ENCODE data around the gene GTF2E1. TPM values are rescaled to one million over a fixed set of nuclear protein-coding genes. Genes with fewer than 3 reads are reported as not detected.
"Not testable (repeated sequence)": the region's sequence is repeated elsewhere in the genome, so short reads cannot be mapped to it uniquely, and the experiment has no call there.

GTF2E1 gene
- total RNA-seq, 1 donor, result 13.0 TPM

GRCh38 chr3:120753810-120754209 is 11.3 kb downstream of the GTF2E1 start:
- no peak for DNase-seq (ENCODE audit: insufficient read length, low spot score, missing footprints)
- Histone ChIP-seq H2AFZ (ENCODE audit: low read length) (no peak overlapping the region), H3K79me2 (ENCODE audit: insufficient read depth, low read length) (peaks cover 52% of the 10 kb centered on the region), H3K4me1 (ENCODE audit: insufficient read depth, low read length) (peaks cover 7% of the 10 kb centered on the region), H3K4me2 (ENCODE audit: insufficient read depth, low read length) (peak overlapping the region; percentile 44), H3K36me3 (ENCODE audit: insufficient read depth, low read length) (no peaks in the 10 kb centered on the region), H4K20me1 (ENCODE audit: insufficient read depth, low read length) (no peaks in the 10 kb centered on the region), H3K27me3 (ENCODE audit: insufficient read depth, low read length) (no peaks in the 10 kb centered on the region), H3K27ac (ENCODE audit: low read depth, low read length) (peak overlapping the region; percentile 54), H3K4me3 (ENCODE audit: insufficient read depth, low read length) (no peak overlapping the region), H3K9me3 (ENCODE audit: low read depth, low read length) (no peaks in the 10 kb centered on the region)
- no peak for TF ChIP-seq CTCF (IDR thresholded peaks at IDR 0.05; ENCODE audit: extremely low read depth, low read depth, low read length)

- peak; percentile 9 for DNase-seq (ENCODE audit: insufficient read length, low spot score, missing footprints)
- Histone ChIP-seq H3K4me3 (ENCODE audit: insufficient read depth, low read length) (no peak overlapping the region), H3K27ac (ENCODE audit: low read depth, low read length) (no peak overlapping the region), H3K4me1 (ENCODE audit: insufficient read depth, low read length) (peaks cover 7% of the 10 kb centered on the region), H3K79me2 (ENCODE audit: insufficient read depth, low read length) (peaks cover 46% of the 10 kb centered on the region), H3K9me3 (ENCODE audit: low read depth, low read length) (no peaks in the 10 kb centered on the region), H3K27me3 (ENCODE audit: insufficient read depth, low read length) (no peaks in the 10 kb centered on the region), H3K36me3 (ENCODE audit: insufficient read depth, low read length) (no peaks in the 10 kb centered on the region), H3K4me2 (ENCODE audit: insufficient read depth, low read length) (no peak overlapping the region), H2AFZ (ENCODE audit: low read length) (no peak overlapping the region), H4K20me1 (ENCODE audit: insufficient read depth, low read length) (no peaks in the 10 kb centered on the region)
- no peak for TF ChIP-seq CTCF (IDR thresholded peaks at IDR 0.05; ENCODE audit: extremely low read depth, low read depth, low read length)
Measured at GRCh38 chr3:120756061-120756460, 13.5 kb downstream of the GTF2E1 start.

GRCh38 chr3:120758551-120758950 is 16.0 kb downstream of the GTF2E1 start:
- not testable (repeated sequence) for DNase-seq (ENCODE audit: insufficient read length, low spot score, missing footprints); H4K20me1 ChIP-seq (ENCODE audit: insufficient read depth, low read length); H3K4me2 ChIP-seq (ENCODE audit: insufficient read depth, low read length); H3K9me3 ChIP-seq (ENCODE audit: low read depth, low read length); H3K27me3 ChIP-seq (ENCODE audit: insufficient read depth, low read length); H2AFZ ChIP-seq (ENCODE audit: low read length); H3K4me3 ChIP-seq (ENCODE audit: insufficient read depth, low read length); H3K36me3 ChIP-seq (ENCODE audit: insufficient read depth, low read length); H3K27ac ChIP-seq (ENCODE audit: low read depth, low read length); H3K4me1 ChIP-seq (ENCODE audit: insufficient read depth, low read length)
- peaks cover 50% of the 10 kb centered on the region for H3K79me2 ChIP-seq (ENCODE audit: insufficient read depth, low read length)

- Histone ChIP-seq H3K9me3 (ENCODE audit: low read depth, low read length) (no peaks in the 10 kb centered on the region), H3K27ac (ENCODE audit: low read depth, low read length) (no peak overlapping the region), H3K79me2 (ENCODE audit: insufficient read depth, low read length) (peaks cover 57% of the 10 kb centered on the region), H3K4me1 (ENCODE audit: insufficient read depth, low read length) (peaks cover 10% of the 10 kb centered on the region), H3K27me3 (ENCODE audit: insufficient read depth, low read length) (no peaks in the 10 kb centered on the region), H4K20me1 (ENCODE audit: insufficient read depth, low read length) (no peaks in the 10 kb centered on the region), H3K4me2 (ENCODE audit: insufficient read depth, low read length) (no peak overlapping the region), H2AFZ (ENCODE audit: low read length) (no peak overlapping the region), H3K4me3 (ENCODE audit: insufficient read depth, low read length) (no peak overlapping the region), H3K36me3 (ENCODE audit: insufficient read depth, low read length) (no peaks in the 10 kb centered on the region)
- no peak for DNase-seq (ENCODE audit: insufficient read length, low spot score, missing footprints)
- no peak for TF ChIP-seq CTCF (IDR thresholded peaks at IDR 0.05; ENCODE audit: extremely low read depth, low read depth, low read length)
Measured at GRCh38 chr3:120762615-120763014, 20.1 kb downstream of the GTF2E1 start.

All from osteoblast (primary cell).